ENCODE results near the gene WDR33.

- TF ChIP-seq FOS (IDR thresholded peaks at IDR 0.05; ENCODE audit: low read depth, low read length) (no peak), CTCF (conservative IDR thresholded peaks at IDR 0.05; ENCODE audit: low read depth, low read length) (no peak), POLR2A (IDR thresholded peaks at IDR 0.05; ENCODE audit: low read depth, low read length) (no peak), CEBPB (IDR thresholded peaks at IDR 0.05; ENCODE audit: low read depth, low read length) (no peak), MAFK (IDR thresholded peaks at IDR 0.05; ENCODE audit: low read depth, low read length) (no peak), CHD1 (IDR thresholded peaks at IDR 0.05; ENCODE audit: low read depth, low read length) (no peak), RAD21 (IDR thresholded peaks at IDR 0.05; ENCODE audit: low read length) (no peak), BHLHE40 (IDR thresholded peaks at IDR 0.05; ENCODE audit: low read depth, low read length) (no peak), RFX5 (IDR thresholded peaks at IDR 0.05; ENCODE audit: low read depth, low read length) (no peak)
- TF ChIP-seq, protein P1, sequence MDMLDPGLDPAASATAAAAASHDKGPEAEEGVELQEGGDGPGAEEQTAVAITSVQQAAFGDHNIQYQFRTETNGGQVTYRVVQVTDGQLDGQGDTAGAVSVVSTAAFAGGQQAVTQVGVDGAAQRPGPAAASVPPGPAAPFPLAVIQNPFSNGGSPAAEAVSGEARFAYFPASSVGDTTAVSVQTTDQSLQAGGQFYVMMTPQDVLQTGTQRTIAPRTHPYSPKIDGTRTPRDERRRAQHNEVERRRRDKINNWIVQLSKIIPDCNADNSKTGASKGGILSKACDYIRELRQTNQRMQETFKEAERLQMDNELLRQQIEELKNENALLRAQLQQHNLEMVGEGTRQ (IDR thresholded peaks at IDR 0.05; ENCODE audit: low read depth, low read length): no peak
Measured at GRCh38 chr2:127673291-127674069, 137.5 kb downstream of the WDR33 start.
